Myocyte (in vitro differentiated cells): ENCODE results near the gene PDPN. TPM values are rescaled to one million over a fixed set of nuclear protein-coding genes. Genes with fewer than 3 reads are reported as not detected.

Experiments used
- DNase-seq: peaks from one replicate; pipeline ENCODE4 v3.0.0-alpha.2; 2012; ENCODE audit warnings: low read depth
- total RNA-seq: library from RNA; depleted of rRNA; stranded (reverse); fragments of >200 nt; gene quantifications from 2 replicates; pipeline ENCODE4 v1.2.3, GENCODE V29; 2014

PDPN gene
- total RNA-seq, 1 donor from 2014 or later = 0.99 TPM

- DNase-seq = no peak
Measured at GRCh38 chr1:13576926-13577325, 6.7 kb upstream of the PDPN start.

- DNase-seq = no peak
Measured at GRCh38 chr1:13577846-13578245, 5.8 kb upstream of the PDPN start.

- no peak for DNase-seq
Measured at GRCh38 chr1:13581446-13581845, 2.2 kb upstream of the PDPN start.

GRCh38 chr1:13582713-13583443 is 754 bp upstream of the PDPN start:
- DNase-seq = no peak

- no peak for DNase-seq
Measured at GRCh38 chr1:13583966-13584791, 547 bp downstream of the PDPN start.

GRCh38 chr1:13584876-13585611 is 1.4 kb downstream of the PDPN start:
- no peak for DNase-seq

GRCh38 chr1:13585612-13585991 is 2.0 kb downstream of the PDPN start:
- DNase-seq = no peak

- no peak for DNase-seq
Measured at GRCh38 chr1:13586001-13586400, 2.4 kb downstream of the PDPN start.

- no peak for DNase-seq
Measured at GRCh38 chr1:13587256-13588030, 3.8 kb downstream of the PDPN start.

GRCh38 chr1:13588946-13589796 is 5.5 kb downstream of the PDPN start:
- DNase-seq = no peak

- DNase-seq = peak; percentile 43
Measured at GRCh38 chr1:13590486-13590885, 6.9 kb downstream of the PDPN start.

- peak; percentile 10 for DNase-seq
Measured at GRCh38 chr1:13593511-13594131, 10.0 kb downstream of the PDPN start.

- DNase-seq = no peak
Measured at GRCh38 chr1:13595411-13595810, 11.8 kb downstream of the PDPN start.

GRCh38 chr1:13597166-13597565 is 13.5 kb downstream of the PDPN start:
- no peak for DNase-seq

- peak; percentile 14 for DNase-seq
Measured at GRCh38 chr1:13600762-13601453, 17.3 kb downstream of the PDPN start.

GRCh38 chr1:13604176-13604575 is 20.5 kb downstream of the PDPN start:
- DNase-seq = no peak

- DNase-seq = no peak
Measured at GRCh38 chr1:13604721-13605120, 21.1 kb downstream of the PDPN start.

- DNase-seq = no peak
Measured at GRCh38 chr1:13605159-13605558, 21.5 kb downstream of the PDPN start.

GRCh38 chr1:13607002-13607401 is 23.4 kb downstream of the PDPN start:
- no peak for DNase-seq
